ENCODE results near the gene DYSF. TPM values are rescaled to one million over a fixed set of nuclear protein-coding genes. Genes with fewer than 3 reads are reported as not detected.
A peak's percentile ranks its signal among the peaks of the same experiment; 100 is the strongest.

DYSF gene
- total RNA-seq, 2 donors from 2014 or later = 0.34 to 2.8 TPM

- Mint-ChIP-seq H3K4me3 (peak overlapping the region; percentile 41), H3K4me1 (no peaks in the 10 kb centered on the region), H3K27me3 (peaks cover 22% of the 10 kb centered on the region), H3K36me3 (ENCODE audit: low read depth) (no peaks in the 10 kb centered on the region), H3K27ac (no peak overlapping the region)
- DNase-seq (no peak), ATAC-seq (no peak)
- H3K9me3 ChIP-seq (ENCODE audit: control insufficient read depth, low read length, poor library complexity, severe bottlenecking) = no peaks in the 10 kb centered on the region
Measured at GRCh38 chr2:71538656-71539265, 85.4 kb downstream of the DYSF start.

DNA sequence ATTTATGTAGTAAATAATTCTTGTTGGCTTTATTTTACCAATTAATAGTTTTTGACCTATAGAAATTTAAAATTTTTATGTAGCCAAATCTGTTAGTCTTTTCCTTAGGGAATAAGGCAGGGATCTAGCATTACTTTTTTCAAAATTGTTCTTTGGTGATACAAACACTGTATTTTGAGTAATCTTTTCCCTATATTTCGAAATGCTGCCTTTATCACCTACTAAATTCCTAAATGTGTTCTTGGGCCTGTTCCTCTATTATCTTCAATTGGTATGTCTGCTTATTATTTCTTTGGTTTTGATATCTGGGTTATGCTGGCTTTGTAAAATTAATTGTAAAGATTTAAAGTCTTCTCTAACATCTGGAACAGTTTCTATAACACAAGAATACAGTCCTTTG, 87.5 kb downstream of the DYSF start:
- Mint-ChIP-seq H3K27me3 (peaks cover 23% of the 10 kb centered on the region), H3K36me3 (ENCODE audit: low read depth) (no peaks in the 10 kb centered on the region), H3K4me1 (peaks cover 11% of the 10 kb centered on the region), H3K4me3 (no peak overlapping the region), H3K27ac (no peak overlapping the region)
- no peak for ATAC-seq
- DNase-seq = no peak
- no peaks in the 10 kb centered on the region for H3K9me3 ChIP-seq (ENCODE audit: control insufficient read depth, low read length, poor library complexity, severe bottlenecking)

GRCh38 chr2:71544919-71545571, 91.7 kb downstream of the DYSF start:
- ATAC-seq = no peak
- H3K4me1 Mint-ChIP-seq = peaks cover 15% of the 10 kb centered on the region
- peak overlapping the region; percentile 65 for H3K27ac Mint-ChIP-seq
- no peak for DNase-seq
- H3K27me3 Mint-ChIP-seq = peaks cover 42% of the 10 kb centered on the region
- H3K36me3 Mint-ChIP-seq (ENCODE audit: low read depth) = no peaks in the 10 kb centered on the region
- H3K4me3 Mint-ChIP-seq = peak overlapping the region; percentile 88
- no peaks in the 10 kb centered on the region for H3K9me3 ChIP-seq (ENCODE audit: control insufficient read depth, low read length, poor library complexity, severe bottlenecking)

- H3K36me3 Mint-ChIP-seq (ENCODE audit: low read depth) = no peaks in the 10 kb centered on the region
- H3K4me3 Mint-ChIP-seq = peak overlapping the region; percentile 88
- DNase-seq (no peak), ATAC-seq (peak; percentile 61)
- H3K27ac Mint-ChIP-seq = peak overlapping the region; percentile 65
- H3K27me3 Mint-ChIP-seq = peaks cover 45% of the 10 kb centered on the region
- no peaks in the 10 kb centered on the region for H3K9me3 ChIP-seq (ENCODE audit: control insufficient read depth, low read length, poor library complexity, severe bottlenecking)
- peaks cover 15% of the 10 kb centered on the region for H3K4me1 Mint-ChIP-seq
Measured at GRCh38 chr2:71545572-71546274, 92.4 kb downstream of the DYSF start.

DNA sequence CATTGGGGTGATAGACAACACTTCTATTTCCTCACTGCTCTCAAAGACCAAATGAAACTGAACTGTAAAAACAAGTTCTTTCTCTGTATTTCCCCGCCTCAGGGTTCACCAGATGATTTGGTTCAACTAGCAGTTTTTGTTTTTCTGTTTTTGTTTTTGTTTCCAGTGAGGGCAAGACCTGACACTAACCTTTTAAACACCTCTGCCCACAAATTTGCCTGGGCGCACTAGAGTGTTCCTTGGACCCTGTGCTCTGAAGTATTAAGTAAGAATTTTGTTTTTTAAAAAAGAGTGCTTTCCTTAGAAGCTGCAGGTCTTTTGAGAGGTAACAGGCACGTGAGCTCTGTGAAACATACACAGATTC, 92.9 kb downstream of the DYSF start:
- no peaks in the 10 kb centered on the region for H3K9me3 ChIP-seq (ENCODE audit: control insufficient read depth, low read length, poor library complexity, severe bottlenecking)
- DNase-seq (no peak), ATAC-seq (no peak)
- Mint-ChIP-seq H3K4me3 (peak overlapping the region; percentile 47), H3K36me3 (ENCODE audit: low read depth) (no peaks in the 10 kb centered on the region), H3K4me1 (peaks cover 15% of the 10 kb centered on the region), H3K27ac (no peak overlapping the region), H3K27me3 (peaks cover 47% of the 10 kb centered on the region)

DNA sequence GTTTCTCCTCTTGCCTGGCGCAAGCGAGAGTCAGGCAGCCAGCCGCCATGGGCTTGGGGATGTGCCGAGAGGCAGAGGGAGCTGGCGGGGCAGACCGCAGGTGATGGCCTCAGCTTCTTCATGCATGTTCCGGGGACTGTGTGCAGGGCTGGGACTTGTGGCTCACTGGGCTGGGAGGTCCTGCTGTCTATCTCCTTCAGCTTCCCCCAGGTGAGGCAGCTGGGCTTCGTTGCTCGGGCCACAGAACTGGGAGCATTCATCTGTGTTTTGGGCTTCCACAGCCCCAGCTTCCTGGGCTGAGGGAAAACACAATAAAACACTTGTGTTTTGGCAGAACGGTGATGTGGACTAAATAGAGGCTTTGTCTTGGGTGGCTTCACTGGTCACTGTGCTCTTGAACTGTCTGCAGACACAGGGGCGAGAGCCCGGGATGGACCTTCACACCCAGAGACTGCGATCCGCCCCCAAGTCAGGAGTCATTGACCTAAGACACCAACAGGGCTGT, 93.5 kb downstream of the DYSF start:
- H3K4me1 Mint-ChIP-seq = peaks cover 15% of the 10 kb centered on the region
- H3K27me3 Mint-ChIP-seq = peaks cover 51% of the 10 kb centered on the region
- H3K4me3 Mint-ChIP-seq = no peak overlapping the region
- H3K27ac Mint-ChIP-seq = no peak overlapping the region
- no peak for ATAC-seq
- no peaks in the 10 kb centered on the region for H3K9me3 ChIP-seq (ENCODE audit: control insufficient read depth, low read length, poor library complexity, severe bottlenecking)
- DNase-seq = no peak
- H3K36me3 Mint-ChIP-seq (ENCODE audit: low read depth) = no peaks in the 10 kb centered on the region

GRCh38 chr2:71547616-71548285, 94.4 kb downstream of the DYSF start:
- no peak for ATAC-seq
- peaks cover 51% of the 10 kb centered on the region for H3K27me3 Mint-ChIP-seq
- peaks cover 15% of the 10 kb centered on the region for H3K4me1 Mint-ChIP-seq
- no peak overlapping the region for H3K27ac Mint-ChIP-seq
- no peak overlapping the region for H3K4me3 Mint-ChIP-seq
- no peaks in the 10 kb centered on the region for H3K9me3 ChIP-seq (ENCODE audit: control insufficient read depth, low read length, poor library complexity, severe bottlenecking)
- no peak for DNase-seq
- no peaks in the 10 kb centered on the region for H3K36me3 Mint-ChIP-seq (ENCODE audit: low read depth)

GRCh38 chr2:71548646-71549425, 95.5 kb downstream of the DYSF start:
- Mint-ChIP-seq H3K36me3 (ENCODE audit: low read depth) (no peaks in the 10 kb centered on the region), H3K27ac (no peak overlapping the region), H3K27me3 (peaks cover 51% of the 10 kb centered on the region), H3K4me3 (no peak overlapping the region), H3K4me1 (peaks cover 15% of the 10 kb centered on the region)
- ATAC-seq (peak; percentile 73), DNase-seq (peak; percentile 29 to 52 (median 42))
- no peaks in the 10 kb centered on the region for H3K9me3 ChIP-seq (ENCODE audit: control insufficient read depth, low read length, poor library complexity, severe bottlenecking)

DNA sequence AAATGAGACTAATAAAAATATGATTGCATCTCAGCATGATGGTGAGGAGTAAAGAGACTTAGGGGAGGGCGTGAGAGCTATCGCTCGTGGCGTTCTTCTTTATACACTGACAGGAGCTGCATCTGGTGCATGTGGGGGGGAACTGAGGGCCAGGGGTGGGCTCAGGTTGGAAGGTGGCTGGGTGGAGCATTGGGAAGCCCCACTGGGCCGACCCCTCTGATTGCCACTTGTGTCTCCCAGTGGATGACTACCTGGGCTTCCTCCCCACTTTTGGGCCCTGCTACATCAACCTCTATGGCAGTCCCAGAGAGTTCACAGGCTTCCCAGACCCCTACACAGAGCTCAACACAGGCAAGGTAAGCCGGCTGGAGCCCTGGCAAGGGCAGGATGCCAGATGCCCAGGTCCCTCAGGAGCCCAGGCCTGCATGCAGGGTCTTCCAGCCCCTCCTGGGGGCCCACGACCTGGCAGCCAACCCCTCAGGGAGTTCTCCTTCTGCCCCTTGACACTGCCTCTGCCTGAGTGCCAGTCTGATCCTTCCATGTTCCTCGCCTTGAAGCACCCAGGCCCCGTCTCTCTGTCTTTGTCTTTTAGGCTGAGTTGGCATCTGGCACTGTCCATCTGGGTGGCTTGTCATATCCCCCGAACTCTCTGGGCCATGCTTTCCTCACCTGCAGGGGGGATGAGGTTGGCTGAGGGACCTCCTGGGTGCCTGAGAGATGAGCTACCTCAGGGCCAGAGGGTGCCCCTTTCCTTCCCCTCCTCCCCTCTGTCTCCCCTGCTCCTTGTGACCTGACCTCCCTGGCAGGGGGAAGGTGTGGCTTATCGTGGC, 97.7 kb downstream of the DYSF start:
- H3K4me1 Mint-ChIP-seq = peaks cover 9% of the 10 kb centered on the region
- peak overlapping the region; percentile 61 for H3K27ac Mint-ChIP-seq
- H3K9me3 ChIP-seq (ENCODE audit: control insufficient read depth, low read length, poor library complexity, severe bottlenecking) = no peaks in the 10 kb centered on the region
- DNase-seq (no peak), ATAC-seq (no peak)
- H3K27me3 Mint-ChIP-seq = peaks cover 36% of the 10 kb centered on the region
- no peak overlapping the region for H3K4me3 Mint-ChIP-seq
- no peaks in the 10 kb centered on the region for H3K36me3 Mint-ChIP-seq (ENCODE audit: low read depth)

DNA sequence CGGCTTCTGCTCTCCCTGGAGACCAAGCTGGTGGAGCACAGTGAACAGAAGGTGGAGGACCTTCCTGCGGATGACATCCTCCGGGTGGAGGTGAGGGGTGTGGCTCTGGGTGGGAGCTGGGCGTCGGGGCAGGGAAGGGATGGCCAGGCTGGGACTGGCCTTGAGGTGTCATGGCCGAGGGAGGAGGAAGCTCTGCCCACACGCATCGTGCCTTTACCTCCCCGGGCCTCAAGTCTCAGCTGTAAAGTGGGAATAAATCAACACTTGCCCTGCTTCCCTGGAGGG, 98.2 kb downstream of the DYSF start:
- Mint-ChIP-seq H3K27ac (peak overlapping the region; percentile 61), H3K4me3 (no peak overlapping the region), H3K27me3 (peaks cover 30% of the 10 kb centered on the region), H3K36me3 (ENCODE audit: low read depth) (no peaks in the 10 kb centered on the region), H3K4me1 (peaks cover 9% of the 10 kb centered on the region)
- DNase-seq (no peak), ATAC-seq (no peak)
- no peaks in the 10 kb centered on the region for H3K9me3 ChIP-seq (ENCODE audit: control insufficient read depth, low read length, poor library complexity, severe bottlenecking)

DNA sequence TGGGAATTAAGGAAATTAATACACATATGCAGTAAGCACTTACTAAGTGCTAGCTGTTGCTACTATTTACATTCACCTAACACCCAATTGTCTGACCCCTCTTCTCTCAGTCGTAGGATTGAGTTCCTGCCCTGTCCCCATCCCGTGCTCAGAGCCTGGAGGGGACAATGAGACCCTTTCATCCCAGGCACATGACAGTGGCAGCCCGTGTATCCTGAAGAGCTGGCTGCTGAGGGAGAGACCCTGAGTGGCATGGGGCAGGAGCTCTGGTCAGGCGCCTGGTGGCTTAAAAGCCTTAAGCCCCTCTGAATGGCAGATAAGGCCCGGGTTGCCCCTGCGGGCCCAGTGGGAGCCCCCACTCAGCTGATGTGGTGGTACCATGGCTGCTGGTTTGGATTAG, 99.0 kb downstream of the DYSF start:
- ATAC-seq = no peak
- no peak for DNase-seq
- no peak overlapping the region for H3K4me3 Mint-ChIP-seq

DNA sequence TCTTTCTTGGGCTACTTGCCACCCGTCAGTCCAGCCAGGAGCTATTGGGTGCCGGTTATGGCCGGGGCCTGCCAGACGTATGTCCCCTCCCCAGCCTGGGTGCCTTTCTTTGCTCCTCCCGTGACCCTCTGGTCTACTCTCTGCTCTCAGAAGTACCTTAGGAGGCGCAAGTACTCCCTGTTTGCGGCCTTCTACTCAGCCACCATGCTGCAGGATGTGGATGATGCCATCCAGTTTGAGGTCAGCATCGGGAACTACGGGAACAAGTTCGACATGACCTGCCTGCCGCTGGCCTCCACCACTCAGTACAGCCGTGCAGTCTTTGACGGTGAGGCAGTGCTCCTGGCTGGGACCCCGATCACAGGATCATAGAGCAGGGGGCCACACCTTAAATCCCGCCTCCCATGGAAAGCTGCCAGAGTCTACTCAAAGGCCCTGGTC, 99.5 kb downstream of the DYSF start:
- Mint-ChIP-seq H3K4me1 (peaks cover 9% of the 10 kb centered on the region), H3K27me3 (peaks cover 30% of the 10 kb centered on the region), H3K4me3 (no peak overlapping the region), H3K36me3 (ENCODE audit: low read depth) (no peaks in the 10 kb centered on the region), H3K27ac (no peak overlapping the region)
- no peaks in the 10 kb centered on the region for H3K9me3 ChIP-seq (ENCODE audit: control insufficient read depth, low read length, poor library complexity, severe bottlenecking)
- DNase-seq (no peak), ATAC-seq (no peak)

More for the DNA sequence above, 99.0 kb downstream of the DYSF start:
- Mint-ChIP-seq H3K27ac (no peak overlapping the region), H3K27me3 (peaks cover 30% of the 10 kb centered on the region), H3K36me3 (ENCODE audit: low read depth) (no peaks in the 10 kb centered on the region), H3K4me1 (peaks cover 9% of the 10 kb centered on the region)
- no peaks in the 10 kb centered on the region for H3K9me3 ChIP-seq (ENCODE audit: control insufficient read depth, low read length, poor library complexity, severe bottlenecking)
